HG03064 (cell line): Measurements from ENCODE around the gene STYXL1.
"Not testable (repeated sequence)": the region's sequence is repeated elsewhere in the genome, so short reads cannot be mapped to it uniquely, and the experiment has no call there.

Experiments used
- ATAC-seq: cut with Tn5 transposase; IDR thresholded peaks from one replicate; pipeline ENCODE4 v1.9.1; 2021; ENCODE audit warnings: low read depth; ENCODE audit not compliant: unreplicated experiment

Gene STYXL1

DNA sequence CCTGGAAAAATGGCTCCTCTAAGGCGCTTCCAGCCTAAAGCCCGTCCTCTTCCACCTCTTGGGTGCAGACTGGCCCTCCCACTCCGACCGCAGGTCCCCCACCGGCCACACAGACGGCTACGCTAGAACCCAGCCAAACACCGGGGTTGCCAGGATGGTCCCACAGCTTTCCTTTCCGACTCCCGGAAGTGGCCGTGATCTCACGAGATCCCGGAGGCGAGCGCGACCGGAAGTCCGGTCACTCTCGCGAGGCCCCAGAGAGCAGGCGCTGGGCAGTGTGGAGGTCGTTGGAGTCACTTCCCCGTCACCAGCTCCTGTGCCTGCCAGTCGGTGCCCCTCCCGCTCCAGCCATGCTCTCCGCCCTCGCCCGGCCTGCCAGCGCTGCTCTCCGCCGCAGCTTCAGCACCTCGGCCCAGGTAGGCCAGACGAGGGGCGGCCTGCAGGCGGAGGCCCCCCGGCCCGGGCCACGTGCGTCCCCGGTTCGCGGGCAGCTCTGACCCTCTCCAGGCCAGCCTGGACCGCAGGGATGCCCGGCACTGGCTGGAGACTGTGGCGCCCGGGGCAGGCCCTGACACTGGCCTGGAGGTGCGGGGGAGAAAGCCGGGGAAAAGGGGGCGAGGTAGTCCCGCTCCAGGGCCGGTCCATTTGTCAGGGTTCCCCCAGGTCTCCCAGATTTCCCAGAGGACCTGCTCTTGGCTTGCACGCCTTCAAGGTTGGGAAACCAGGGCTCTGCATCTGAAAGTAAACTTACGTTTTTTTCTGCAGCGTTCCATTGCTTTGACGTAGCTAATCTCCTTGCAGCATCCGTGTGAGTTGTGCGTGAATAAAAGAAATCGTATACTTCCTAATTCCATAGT is at the start of gene STYXL1, which contains the start of gene MDH2:
STYXL1 (minus strand) TSS at position 190 of the 857 bp plus-strand sequence. CDS start 17,477 bp downstream, outside the sequence.
MDH2 (plus strand) TSS at position 296 of the 857 bp plus-strand sequence; CDS start at position 351, 55 bp downstream.
- peak; percentile 89 for ATAC-seq

DNA sequence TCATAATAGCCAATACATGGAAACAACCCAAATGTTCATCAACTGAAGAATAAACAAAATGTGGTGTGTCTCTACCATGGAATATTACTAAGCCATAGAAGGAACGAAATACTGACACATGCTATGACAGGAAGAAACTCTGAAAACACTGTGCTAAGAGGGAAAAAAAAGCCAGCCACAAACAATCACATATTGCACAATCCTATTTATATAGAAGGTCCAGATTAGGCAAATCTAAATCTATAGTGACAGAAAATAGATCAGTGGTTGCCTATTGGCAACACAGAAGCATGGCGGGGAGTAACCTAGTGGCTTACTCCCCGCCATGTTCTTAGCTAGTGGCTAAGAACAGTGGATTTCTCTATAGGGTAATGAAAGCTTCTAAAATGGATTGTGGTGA is 48.1 kb upstream of the STYXL1 start:
- no peak for ATAC-seq

GRCh38 chr7:76094326-76094725 is 46.5 kb upstream of the STYXL1 start:
- ATAC-seq = not testable (repeated sequence)

DNA sequence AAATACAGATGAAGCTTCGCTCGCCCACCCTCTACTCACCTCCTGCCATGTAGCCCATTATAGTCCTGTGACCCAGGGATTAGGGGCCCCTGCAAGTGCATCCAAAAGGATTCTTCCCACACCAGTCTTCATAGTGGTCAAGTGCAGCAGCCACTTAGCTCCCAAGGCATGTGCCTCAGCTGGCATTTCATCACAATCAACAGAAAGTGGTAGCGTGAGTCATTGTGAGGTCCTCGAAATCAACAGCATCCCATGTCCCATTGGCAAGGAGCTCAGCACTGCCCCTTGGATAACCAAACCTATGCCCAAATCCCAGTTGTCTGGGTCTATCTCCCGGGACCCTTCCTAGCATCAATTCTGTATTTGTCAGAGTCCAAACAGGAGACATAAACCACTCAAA is 45.7 kb upstream of the STYXL1 start:
- ATAC-seq = not testable (repeated sequence)

DNA sequence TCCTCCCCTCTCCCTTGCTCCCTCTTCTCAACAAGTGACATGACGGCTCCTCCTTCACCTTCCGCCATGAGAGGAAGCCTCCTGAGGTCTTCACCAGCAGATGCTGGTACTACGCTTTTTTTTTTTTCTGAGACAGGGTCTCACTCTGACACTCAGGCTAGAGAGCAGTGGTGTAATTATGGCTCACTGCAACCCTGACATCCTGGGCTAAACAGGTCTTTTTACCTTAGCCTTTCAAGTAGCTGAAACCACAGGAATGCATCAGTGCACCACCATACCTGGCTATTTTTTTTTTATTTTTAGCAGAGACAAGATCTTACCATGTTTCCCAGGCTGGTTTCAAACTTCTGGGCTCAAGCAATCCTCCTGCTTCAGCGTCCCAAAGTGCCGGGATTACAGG is 43.7 kb upstream of the STYXL1 start:
- no peak for ATAC-seq

- ATAC-seq = no peak
These were observed 42.2 kb upstream of the STYXL1 start for GRCh38 chr7:76089865-76090475.

GRCh38 chr7:76087362-76087791 is 39.6 kb upstream of the STYXL1 start:
- not testable (repeated sequence) for ATAC-seq

DNA sequence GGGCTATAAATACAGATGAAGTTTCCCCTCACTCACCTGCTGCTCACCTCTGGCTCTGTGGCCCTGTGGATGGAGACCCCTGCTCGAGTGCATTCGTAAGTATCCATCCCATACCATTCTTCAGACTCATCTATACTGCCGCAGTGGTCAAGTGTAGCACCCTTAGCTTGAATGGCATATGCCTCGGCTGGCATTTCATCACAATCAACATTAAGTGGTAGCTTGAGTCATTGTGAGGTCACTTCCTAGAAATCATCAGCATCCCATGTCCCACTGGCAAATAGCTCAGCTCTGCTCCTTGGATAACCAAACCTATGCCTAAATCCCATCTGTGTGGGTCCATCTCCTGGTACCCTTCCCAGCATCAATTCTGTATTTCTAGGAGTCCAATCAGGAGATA is 38.3 kb upstream of the STYXL1 start:
- ATAC-seq = no peak

GRCh38 chr7:76084115-76084514 is 36.3 kb upstream of the STYXL1 start:
- not testable (repeated sequence) for ATAC-seq

DNA sequence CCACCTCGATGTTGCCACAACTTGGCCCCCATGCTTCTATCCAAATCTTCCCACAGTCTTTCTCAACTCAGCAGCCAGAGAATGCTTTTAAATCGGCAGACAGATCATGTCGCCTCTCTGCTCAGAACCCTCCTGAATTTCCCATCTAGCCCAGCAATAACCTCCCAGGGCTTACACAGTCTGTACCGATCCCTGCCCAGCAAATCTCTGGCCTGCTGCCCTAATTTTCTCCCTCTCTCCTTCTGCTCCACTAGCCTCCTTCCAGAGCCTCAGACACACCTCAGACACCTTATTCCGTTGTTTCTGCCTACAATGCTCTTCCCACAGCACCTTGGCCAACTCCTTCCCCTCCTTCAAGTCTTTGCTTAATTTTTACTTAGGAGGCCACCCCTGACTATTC is 32.4 kb upstream of the STYXL1 start:
- no peak for ATAC-seq

DNA sequence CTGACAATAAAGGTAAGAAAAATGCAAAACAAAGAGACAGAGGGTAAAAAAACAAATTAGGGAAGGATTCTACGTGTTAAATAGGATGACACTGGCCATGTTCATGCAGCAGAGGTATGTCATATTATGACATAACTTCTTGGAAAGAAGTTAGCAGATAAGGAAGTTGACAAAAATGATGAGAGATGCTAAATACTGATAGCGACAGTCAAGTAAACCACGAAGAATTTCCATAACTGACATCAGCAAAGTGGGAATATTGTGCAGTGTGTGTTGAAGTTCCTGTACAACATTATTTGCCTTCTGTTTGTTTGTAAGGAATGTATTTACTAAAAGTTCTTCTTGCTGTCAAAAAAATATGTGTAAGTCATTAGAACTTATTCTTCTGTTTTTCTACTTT is 29.6 kb upstream of the STYXL1 start:
- no peak for ATAC-seq

- no peak for ATAC-seq
These were observed 29.2 kb upstream of the STYXL1 start for GRCh38 chr7:76076995-76077394.

DNA sequence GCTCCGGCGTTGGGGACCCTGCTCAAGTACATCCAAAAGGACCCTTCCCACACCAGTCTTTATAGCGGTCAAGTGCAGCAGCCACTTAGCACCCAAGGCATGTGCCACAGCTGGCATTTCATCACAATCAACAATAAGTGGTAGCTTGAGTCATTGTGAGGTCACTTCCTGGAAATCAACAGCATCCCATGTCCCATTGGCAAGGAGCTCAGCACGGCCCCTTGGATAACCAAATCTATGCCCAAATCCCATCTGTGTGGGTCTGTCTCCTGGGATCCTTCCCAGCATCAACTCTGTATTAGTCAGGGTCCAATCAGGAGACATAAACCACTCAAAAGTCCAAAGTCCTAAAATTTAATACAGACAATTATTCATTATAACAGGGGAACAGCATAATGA is 27.2 kb upstream of the STYXL1 start:
- no peak for ATAC-seq

GRCh38 chr7:76074306-76074971 is 26.6 kb upstream of the STYXL1 start:
- no peak for ATAC-seq

- no peak for ATAC-seq
These were observed 25.7 kb upstream of the STYXL1 start for GRCh38 chr7:76073335-76073990.

GRCh38 chr7:76072243-76073148 is 24.7 kb upstream of the STYXL1 start:
- no peak for ATAC-seq

GRCh38 chr7:76071316-76072242 is 23.8 kb upstream of the STYXL1 start:
- no peak for ATAC-seq

- no peak for ATAC-seq
These were observed 21.4 kb upstream of the STYXL1 start for GRCh38 chr7:76069238-76069638.
